ENCODE results near the gene EPHB2. TPM values are rescaled to one million over a fixed set of nuclear protein-coding genes. Genes with fewer than 3 reads are reported as not detected.

EPHB2 gene
- total and polyA plus RNA-seq, 2 donors (not counting 1 experiment from before 2014, with no cell fraction given): 0.07 to 0.39 TPM

DNA sequence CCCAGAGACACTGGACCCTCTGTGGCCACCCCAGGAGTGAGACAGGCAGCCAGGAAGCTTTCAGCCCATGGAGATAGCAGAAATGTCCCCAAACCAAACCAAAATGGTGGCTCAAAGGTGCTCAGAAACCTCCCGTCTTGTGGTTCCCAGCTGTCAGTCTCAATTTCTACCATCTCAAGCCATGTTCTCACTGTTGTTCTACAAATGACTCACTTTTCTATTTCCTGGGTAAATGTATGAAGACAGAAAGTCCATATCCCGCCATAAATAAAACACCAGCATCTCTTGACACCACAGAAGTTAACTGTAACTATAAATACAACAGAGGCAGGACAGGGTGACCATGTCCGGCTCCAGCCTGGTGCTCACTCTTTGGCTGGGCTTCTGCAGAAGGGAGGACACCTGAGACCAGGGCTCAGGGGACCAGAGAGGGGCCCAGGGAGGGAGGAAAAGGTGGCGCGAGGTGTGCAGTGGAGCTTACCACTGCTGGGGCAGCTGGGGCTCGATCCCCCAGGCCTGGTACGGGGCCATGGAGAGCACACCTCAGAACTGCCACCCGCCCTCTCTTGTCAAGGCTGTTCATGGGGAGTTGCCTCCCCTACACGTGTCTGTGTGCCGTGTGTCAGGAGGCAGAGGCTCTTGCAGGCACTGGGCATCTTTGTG, 43.6 kb downstream of the EPHB2 start:
- H3K9me3 Mint-ChIP-seq (ENCODE audit: insufficient read depth): no peaks in the 10 kb centered on the region
- H3K4me3 ChIP-seq (ENCODE audit: control extremely low read depth in 1 of 5, extremely low read depth in 1 of 5, insufficient read depth in 1 of 5, low read depth in 2 of 5, low read length in 4 of 5): no peak overlapping the region
- H3K36me3 ChIP-seq (replicated peaks in 1 of 2; ENCODE audit: control extremely low read depth in 1 of 2, control insufficient read depth in 1 of 2, extremely low read depth in 1 of 2, insufficient read depth in 2 of 2, low read length in 1 of 2): no peaks in the 10 kb centered on the region
- H3K4me1 ChIP-seq (ENCODE audit: control insufficient read depth in 2 of 2, insufficient read depth in 2 of 2, low read length in 2 of 2): no peaks in the 10 kb centered on the region
- no peaks in the 10 kb centered on the region for H3K27me3 ChIP-seq (replicated peaks in 1 of 4; ENCODE audit: control extremely low read depth in 1 of 4, control insufficient read depth in 3 of 4, insufficient read depth in 4 of 4, low read length in 3 of 4)
- no peak overlapping the region for H3K27ac Mint-ChIP-seq
- POLR2A ChIA-PET: no interaction called here
- ATAC-seq (ENCODE audit: low read depth): no peak
- DNase-seq: no peak
- no peak overlapping the region for H3K4me3 Mint-ChIP-seq
- H3K27ac ChIP-seq (ENCODE audit: low read length in 2 of 2): no peak overlapping the region
- intact Hi-C loops (cut with micrococcal nuclease): no loop called here
- 63% methylated on average over 4 of the region's 10 CpGs for WGBS (ENCODE audit: insufficient coverage)
- no peak overlapping the region for H3K4me2 ChIP-seq (replicated peaks; ENCODE audit: low read depth, low read length, poor library complexity, severe bottlenecking)
- no peak overlapping the region for H3K9ac ChIP-seq (ENCODE audit: low read length)
- no peak for TF ChIP-seq EZH2 (IDR thresholded peaks at IDR 0.05; ENCODE audit: borderline replicate concordance, insufficient read depth, low read depth, low read length, poor library complexity, severe bottlenecking)
- TF ChIP-seq, protein P1, sequence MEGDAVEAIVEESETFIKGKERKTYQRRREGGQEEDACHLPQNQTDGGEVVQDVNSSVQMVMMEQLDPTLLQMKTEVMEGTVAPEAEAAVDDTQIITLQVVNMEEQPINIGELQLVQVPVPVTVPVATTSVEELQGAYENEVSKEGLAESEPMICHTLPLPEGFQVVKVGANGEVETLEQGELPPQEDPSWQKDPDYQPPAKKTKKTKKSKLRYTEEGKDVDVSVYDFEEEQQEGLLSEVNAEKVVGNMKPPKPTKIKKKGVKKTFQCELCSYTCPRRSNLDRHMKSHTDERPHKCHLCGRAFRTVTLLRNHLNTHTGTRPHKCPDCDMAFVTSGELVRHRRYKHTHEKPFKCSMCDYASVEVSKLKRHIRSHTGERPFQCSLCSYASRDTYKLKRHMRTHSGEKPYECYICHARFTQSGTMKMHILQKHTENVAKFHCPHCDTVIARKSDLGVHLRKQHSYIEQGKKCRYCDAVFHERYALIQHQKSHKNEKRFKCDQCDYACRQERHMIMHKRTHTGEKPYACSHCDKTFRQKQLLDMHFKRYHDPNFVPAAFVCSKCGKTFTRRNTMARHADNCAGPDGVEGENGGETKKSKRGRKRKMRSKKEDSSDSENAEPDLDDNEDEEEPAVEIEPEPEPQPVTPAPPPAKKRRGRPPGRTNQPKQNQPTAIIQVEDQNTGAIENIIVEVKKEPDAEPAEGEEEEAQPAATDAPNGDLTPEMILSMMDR (IDR thresholded peaks at IDR 0.05): no peak
- no peaks in the 10 kb centered on the region for H4K20me1 ChIP-seq (ENCODE audit: control insufficient read depth, insufficient read depth, low read length, poor library complexity, severe bottlenecking)
- H3K9me3 ChIP-seq (ENCODE audit: control extremely low read depth in 1 of 3, control insufficient read depth in 2 of 3, insufficient read depth in 1 of 3, low read length in 2 of 3): no peaks in the 10 kb centered on the region
- peaks cover 3% of the 10 kb centered on the region for H3K27me3 Mint-ChIP-seq
- CTCF ChIA-PET: no interaction called here
- H2AFZ ChIP-seq (ENCODE audit: insufficient read depth, low read depth, low read length, poor library complexity, severe bottlenecking): no peak overlapping the region
- no peaks in the 10 kb centered on the region for H3K4me1 Mint-ChIP-seq
- H3K79me2 ChIP-seq (ENCODE audit: control insufficient read depth, insufficient read depth, low read length): no peaks in the 10 kb centered on the region

- no peak overlapping the region for H3K4me3 ChIP-seq (ENCODE audit: control extremely low read depth in 1 of 5, extremely low read depth in 1 of 5, insufficient read depth in 1 of 5, low read depth in 2 of 5, low read length in 4 of 5)
- no peaks in the 10 kb centered on the region for H4K20me1 ChIP-seq (ENCODE audit: control insufficient read depth, insufficient read depth, low read length, poor library complexity, severe bottlenecking)
- no peak for TF ChIP-seq EZH2 (IDR thresholded peaks at IDR 0.05; ENCODE audit: borderline replicate concordance, insufficient read depth, low read depth, low read length, poor library complexity, severe bottlenecking)
- TF ChIP-seq, protein P1 (IDR thresholded peaks at IDR 0.05): no peak
- Mint-ChIP-seq H3K4me3 (no peak overlapping the region), H3K27me3 (peaks cover 3% of the 10 kb centered on the region), H3K27ac (no peak overlapping the region), H3K9me3 (ENCODE audit: insufficient read depth) (no peaks in the 10 kb centered on the region), H3K4me1 (no peaks in the 10 kb centered on the region)
- ChIA-PET CTCF (no interaction called here), POLR2A (interaction anchor here (0.6 kb wide), 1 partner anchor 629 kb away, joined by 6 read pairs; no protein-coding TSS in a partner anchor)
- intact Hi-C loops (cut with micrococcal nuclease): no loop called here
- 73% methylated on average over 6 of the region's 7 CpGs for WGBS (ENCODE audit: insufficient coverage)
- no peaks in the 10 kb centered on the region for H3K36me3 ChIP-seq (replicated peaks in 1 of 2; ENCODE audit: control extremely low read depth in 1 of 2, control insufficient read depth in 1 of 2, extremely low read depth in 1 of 2, insufficient read depth in 2 of 2, low read length in 1 of 2)
- no peak overlapping the region for H3K4me2 ChIP-seq (replicated peaks; ENCODE audit: low read depth, low read length, poor library complexity, severe bottlenecking)
- no peak overlapping the region for H3K27ac ChIP-seq (ENCODE audit: low read length in 2 of 2)
- H3K79me2 ChIP-seq (ENCODE audit: control insufficient read depth, insufficient read depth, low read length): no peaks in the 10 kb centered on the region
- H3K9ac ChIP-seq (ENCODE audit: low read length): no peak overlapping the region
- no peaks in the 10 kb centered on the region for H3K4me1 ChIP-seq (ENCODE audit: control insufficient read depth in 2 of 2, insufficient read depth in 2 of 2, low read length in 2 of 2)
- ATAC-seq (ENCODE audit: low read depth) (no peak), DNase-seq (no peak)
- no peak overlapping the region for H2AFZ ChIP-seq (ENCODE audit: insufficient read depth, low read depth, low read length, poor library complexity, severe bottlenecking)
- no peaks in the 10 kb centered on the region for H3K9me3 ChIP-seq (ENCODE audit: control extremely low read depth in 1 of 3, control insufficient read depth in 2 of 3, insufficient read depth in 1 of 3, low read length in 2 of 3)
- no peaks in the 10 kb centered on the region for H3K27me3 ChIP-seq (replicated peaks in 1 of 4; ENCODE audit: control extremely low read depth in 1 of 4, control insufficient read depth in 3 of 4, insufficient read depth in 4 of 4, low read length in 3 of 4)
Observed at GRCh38 chr1:22754824-22755223, 44.2 kb downstream of the EPHB2 start.

Data from B cell (primary cell).